Fibroblast of lung (primary cell): Measurements from ENCODE around the gene THOC2. TPM values are rescaled to one million over a fixed set of nuclear protein-coding genes. Genes with fewer than 3 reads are reported as not detected.
"Not testable (repeated sequence)": the region's sequence is repeated elsewhere in the genome, so short reads cannot be mapped to it uniquely, and the experiment has no call there.

Experiments used
- DNase-seq, 2 donors: peaks; one replicate each; pipeline versions ENCODE4 v3.0.0 to v3.0.0-alpha.2; 2010; ENCODE audit warnings: low read depth in 2 of 2
- H2AFZ ChIP-seq: 2 replicates; pipeline ENCODE4 v1.5.1; 2012; ENCODE audit warnings: low read length, control low read depth, inconsistent platforms
- H3K27ac ChIP-seq: 2 replicates; pipeline ENCODE4 v1.5.1; 2011; ENCODE audit warnings: low read length, control low read depth; ENCODE audit not compliant: insufficient read depth
- H3K27me3 ChIP-seq: 2 replicates; pipeline ENCODE4 v1.5.1; 2011; ENCODE audit warnings: mild to moderate bottlenecking, low read length; ENCODE audit not compliant: control insufficient read depth, insufficient read depth
- H3K36me3 ChIP-seq: 2 replicates; pipeline ENCODE4 v1.5.1; 2011; ENCODE audit warnings: low read length; ENCODE audit not compliant: control insufficient read depth, insufficient read depth
- H3K4me1 ChIP-seq: 2 replicates; pipeline ENCODE4 v1.5.1; 2011; ENCODE audit warnings: low read length; ENCODE audit not compliant: control insufficient read depth, insufficient read depth; ENCODE audit errors: extremely low read depth
- H3K4me2 ChIP-seq: 2 replicates; pipeline ENCODE4 v1.5.1; 2011; ENCODE audit warnings: low read length, control low read depth; ENCODE audit not compliant: insufficient read depth; ENCODE audit errors: extremely low read depth
- H3K4me3 ChIP-seq, 4 experiments: fragments of 200-600 bp in 1 of 4; sonication (generic) in 1 of 4; replicated peaks in 1 of 4; 2 replicates each; pipeline ENCODE4 v1.5.1; 2011 to 2016; ENCODE audit warnings: low read length in 4 of 4, low read depth in 3 of 4, mild to moderate bottlenecking in 3 of 4, control low read depth in 2 of 4, inconsistent platforms in 1 of 4, mixed read lengths in 1 of 4; ENCODE audit not compliant: insufficient read depth in 1 of 4; ENCODE audit errors: control extremely low read depth in 1 of 4
- H3K79me2 ChIP-seq: 2 replicates; pipeline ENCODE4 v1.5.1; 2012; ENCODE audit warnings: mild to moderate bottlenecking, low read length, inconsistent platforms; ENCODE audit not compliant: control insufficient read depth, insufficient read depth
- H3K9ac ChIP-seq: 2 replicates; pipeline ENCODE4 v1.5.1; 2011; ENCODE audit warnings: mild to moderate bottlenecking, low read length, control low read depth; ENCODE audit not compliant: insufficient read depth
- H3K9me3 ChIP-seq: 2 replicates; pipeline ENCODE4 v1.5.1; 2012; ENCODE audit warnings: low read depth, low read length; ENCODE audit not compliant: control insufficient read depth, insufficient read depth
- H4K20me1 ChIP-seq: 2 replicates; pipeline ENCODE4 v1.5.1; 2011; ENCODE audit warnings: low read length; ENCODE audit not compliant: control insufficient read depth, insufficient read depth; ENCODE audit errors: extremely low read depth
- CTCF ChIP-seq, 2 donors: IDR thresholded peaks in 1 of 2; conservative IDR thresholded peaks in 1 of 2; 1 replicate in 1 of 2; 2 replicates in 1 of 2; pipeline ENCODE4 v1.5.1; 2011 to 2012; ENCODE audit warnings: low read length in 2 of 2, control low read depth in 1 of 2, inconsistent platforms in 1 of 2, low read depth in 1 of 2, mild to moderate bottlenecking in 1 of 2
- EZH2 ChIP-seq: IDR thresholded peaks from 2 replicates; pipeline ENCODE4 v1.5.1; 2012; ENCODE audit warnings: low read length, control low read depth, mild to moderate bottlenecking; ENCODE audit errors: missing control alignments
- polyA minus RNA-seq: library from RNA; depleted of rRNA, polyadenylated mRNA; stranded (reverse); fragments of >200 nt; gene quantifications from 2 replicates; pipeline ENCODE4 v1.2.3, GENCODE V29; 2011; ENCODE audit warnings: low replicate concordance
- polyA plus RNA-seq, 2 donors: library from polyadenylated mRNA; depleted of rRNA in 1 of 2; stranded (reverse) in 1 of 2; unstranded in 1 of 2; fragments of >200 nt; gene quantifications; 2 replicates each; pipeline ENCODE4 v1.2.1, GENCODE V29; 2011 to 2012; ENCODE audit warnings: missing spikeins in 1 of 2
- total RNA-seq: library from RNA; depleted of rRNA; stranded (reverse); fragments of >200 nt; gene quantifications from 2 replicates; pipeline ENCODE4 v1.2.1, GENCODE V29; 2014

Gene THOC2
- total RNA-seq (54.7 and 62.9 TPM in 2 replicates), polyA plus RNA-seq (64.1 and 70.0 TPM in 2 replicates), polyA minus RNA-seq (3.9 and 6.6 TPM in 2 replicates)
- 33.8 and 37.5 TPM in 2 replicates for polyA plus RNA-seq (2012)

- no peaks in the 10 kb centered on the region for H3K9me3 ChIP-seq
- no peaks in the 10 kb centered on the region for H4K20me1 ChIP-seq
- peak; percentile 79 to 84 for DNase-seq
- peak within 1 kb of the TSS; percentile 79 for H3K9ac ChIP-seq
- peak within 1 kb of the TSS; percentile 82 for H3K4me2 ChIP-seq
- no peaks in the 10 kb centered on the region for H3K27me3 ChIP-seq
- TF ChIP-seq EZH2 = no peak
- peak; percentile 36 to 44 for TF ChIP-seq CTCF (conservative IDR thresholded peaks at IDR 0.05 in 1 of 2, IDR thresholded peaks at IDR 0.05 in 1 of 2; ENCODE audit: low read depth in 1 of 2, low read length in 2 of 2)
- no peaks in the 10 kb centered on the region for H3K36me3 ChIP-seq
- peak within 1 kb of the TSS; percentile 84 for H3K27ac ChIP-seq
- H3K4me1 ChIP-seq = no peaks in the 10 kb centered on the region
- peaks cover 50% of the 10 kb centered on the region for H3K79me2 ChIP-seq
- H2AFZ ChIP-seq = peak within 1 kb of the TSS; percentile 50
- peak within 1 kb of the TSS; percentile 71 to 85 (median 78) for H3K4me3 ChIP-seq
These were observed at the start of gene THOC2 for GRCh38 chrX:123732670-123733363. THOC2 (minus strand) TSS chrX:123733052; CDS start chrX:123733022, 30 bp downstream.

- H3K4me3 ChIP-seq, H3K27ac ChIP-seq, H2AFZ ChIP-seq, DNase-seq, H4K20me1 ChIP-seq, H3K4me1 ChIP-seq, H3K9ac ChIP-seq, H3K27me3 ChIP-seq, H3K4me2 ChIP-seq, H3K79me2 ChIP-seq, H3K9me3 ChIP-seq, H3K36me3 ChIP-seq: not testable (repeated sequence)
These were observed 48.9 kb upstream of the THOC2 start for GRCh38 chrX:123781786-123782185.

- H3K27ac ChIP-seq = no peak overlapping the region
These were observed 47.1 kb upstream of the THOC2 start for GRCh38 chrX:123779908-123780396.

More at GRCh38 chrX:123779908-123780396, 47.1 kb upstream of the THOC2 start:
- Histone ChIP-seq H3K4me3 (no peak overlapping the region), H3K79me2 (no peaks in the 10 kb centered on the region), H2AFZ (no peak overlapping the region), H3K4me1 (no peaks in the 10 kb centered on the region), H3K4me2 (no peak overlapping the region), H3K27me3 (no peaks in the 10 kb centered on the region), H3K9me3 (no peaks in the 10 kb centered on the region), H3K36me3 (no peaks in the 10 kb centered on the region), H3K9ac (no peak overlapping the region), H4K20me1 (no peaks in the 10 kb centered on the region)
- no peak for DNase-seq
- TF ChIP-seq CTCF (conservative IDR thresholded peaks at IDR 0.05 in 1 of 2, IDR thresholded peaks at IDR 0.05 in 1 of 2; ENCODE audit: low read depth in 1 of 2, low read length in 2 of 2) (no peak), EZH2 (no peak)
